Endothelial cell of umbilical vein (primary cell): ENCODE measurements around the gene KIF26B. TPM values are rescaled to one million over a fixed set of nuclear protein-coding genes. Genes with fewer than 3 reads are reported as not detected.

Experiments used
- BruUV-seq: library from RNA; stranded (reverse); fragments of 400-500 nt; replicated peaks from 2 replicates; lab custom pipeline; 2021; lab: Mats Ljungman, UMichigan
- CTCF ChIA-PET: fragments of 300-600, 350-600 bp; sonication (Branson Sonifier 250); formaldehyde crosslinking; loops from one replicate; lab custom pipeline; 2021; ENCODE audit warnings: antibody characterized with exemption, inconsistent platforms; lab: Charles Lee
- POLR2A ChIA-PET: fragments of 300-600, 350-600 bp; sonication (Branson Sonifier 250); formaldehyde crosslinking; loops from one replicate; lab custom pipeline; 2021; ENCODE audit warnings: antibody characterized with exemption, inconsistent platforms; lab: Charles Lee
- DNase-seq: peaks from one replicate; pipeline ENCODE4 v3.0.0-alpha.2; 2011; ENCODE audit warnings: low read depth, low spot score
- FAIRE-seq: peaks from 2 replicates; lab custom pipeline; 2011; peaks lifted over from hg19 to GRCh38; lab: Jason Lieb, UNC
- H2AFZ ChIP-seq: 2 replicates; pipeline ENCODE4 v1.6.0; 2012; ENCODE audit warnings: low read depth, low read length, control low read depth, inconsistent platforms
- H3K27ac ChIP-seq: 2 replicates; pipeline ENCODE4 v1.5.1; 2011; ENCODE audit warnings: low read depth, mild to moderate bottlenecking, control low read depth, low read length, moderate library complexity; ENCODE audit not compliant: insufficient read depth
- H3K27me3 ChIP-seq, 2 experiments: 2 replicates each; pipeline versions ENCODE4 v1.6.0 to v1.6.1; 2011; ENCODE audit warnings: low read length in 2 of 2, mixed read lengths in 1 of 2; ENCODE audit not compliant: control insufficient read depth in 2 of 2, insufficient read depth in 2 of 2
- H3K36me3 ChIP-seq, 2 experiments: 2 replicates in 1 of 2; 3 replicates in 1 of 2; pipeline ENCODE4 v1.5.1; 2011; ENCODE audit warnings: low read length in 2 of 2, mild to moderate bottlenecking in 1 of 2, moderate library complexity in 1 of 2; ENCODE audit not compliant: control insufficient read depth in 2 of 2, insufficient read depth in 2 of 2; ENCODE audit errors: extremely low read depth in 1 of 2
- H3K4me1 ChIP-seq: 3 replicates; pipeline ENCODE4 v1.5.1; 2011; ENCODE audit warnings: mild to moderate bottlenecking, low read length; ENCODE audit not compliant: control insufficient read depth, insufficient read depth; ENCODE audit errors: extremely low read depth
- H3K4me2 ChIP-seq: 2 replicates; pipeline ENCODE4 v1.6.1; 2011; ENCODE audit warnings: low read length, control low read depth, mixed read lengths; ENCODE audit not compliant: insufficient read depth
- H3K4me3 ChIP-seq, 3 experiments: fragments of 200-600 bp in 1 of 3; sonication (generic), shearing (Covaris generic) in 1 of 3; replicated peaks in 1 of 3; 2 replicates each; pipeline ENCODE4 v1.5.1; 2011 to 2016; ENCODE audit warnings: control low read depth in 3 of 3, low read length in 3 of 3, mild to moderate bottlenecking in 2 of 3, inconsistent platforms in 1 of 3, low read depth in 1 of 3, moderate library complexity in 1 of 3; ENCODE audit not compliant: insufficient read depth in 1 of 3
- H3K79me2 ChIP-seq: 2 replicates; pipeline ENCODE4 v1.6.0; 2012; ENCODE audit warnings: low read length, inconsistent platforms; ENCODE audit not compliant: control insufficient read depth, insufficient read depth
- H3K9ac ChIP-seq: replicated peaks from 2 replicates; pipeline ENCODE3; 2011; ENCODE audit warnings: low read length, control low read depth; ENCODE audit not compliant: insufficient read depth; ENCODE audit errors: extremely low read depth
- H3K9me1 ChIP-seq: replicated peaks from 3 replicates; pipeline ENCODE4 v1.6.0; 2011; ENCODE audit warnings: mild to moderate bottlenecking, low read length; ENCODE audit not compliant: control insufficient read depth, insufficient read depth; ENCODE audit errors: extremely low read depth
- H3K9me3 ChIP-seq: replicated peaks from 2 replicates; pipeline ENCODE4 v1.5.1; 2012; ENCODE audit warnings: low read length, inconsistent platforms; ENCODE audit not compliant: control insufficient read depth, insufficient read depth
- H4K20me1 ChIP-seq: replicated peaks from 2 replicates; pipeline ENCODE3; 2011; ENCODE audit warnings: mild to moderate bottlenecking, low read length; ENCODE audit not compliant: control insufficient read depth, insufficient read depth; ENCODE audit errors: extremely low read depth
- EZH2 ChIP-seq: IDR thresholded peaks from 2 replicates; pipeline ENCODE4 v1.6.1; 2012; ENCODE audit warnings: borderline replicate concordance, low read depth, mild to moderate bottlenecking, moderate library complexity, low read length, inconsistent platforms; ENCODE audit not compliant: severe bottlenecking
- FOS ChIP-seq: IDR thresholded peaks from 2 replicates; pipeline ENCODE4 v1.6.1; 2011; ENCODE audit warnings: mild to moderate bottlenecking, low read length, moderate library complexity, borderline replicate concordance; ENCODE audit not compliant: insufficient read depth
- GATA2 ChIP-seq: IDR thresholded peaks from 2 replicates; pipeline ENCODE4 v1.7.0; 2011; ENCODE audit warnings: low read depth, mild to moderate bottlenecking, moderate library complexity, mixed read lengths, low read length; ENCODE audit not compliant: insufficient read length, insufficient read depth
- JUN ChIP-seq: IDR thresholded peaks from 2 replicates; pipeline ENCODE4 v1.6.1; 2011; ENCODE audit warnings: borderline replicate concordance, low read depth; ENCODE audit not compliant: insufficient read length, insufficient read depth
- MYC ChIP-seq: IDR thresholded peaks from one replicate; pipeline ENCODE4 v1.6.1; 2011; ENCODE audit warnings: mild to moderate bottlenecking, low read depth, low read length
- POLR2A ChIP-seq: IDR thresholded peaks from 2 replicates; pipeline ENCODE4 v1.6.1; 2012; ENCODE audit warnings: low read depth, mild to moderate bottlenecking, control low read depth, low read length
- POLR2AphosphoS5 ChIP-seq: IDR thresholded peaks from 2 replicates; pipeline ENCODE4 v1.6.1; 2012; ENCODE audit warnings: low read depth, mild to moderate bottlenecking, control low read depth, low read length, moderate library complexity; ENCODE audit not compliant: insufficient read depth
- dilution Hi-C: fragments of 300-500 bp; cut with MboI; formaldehyde crosslinking; loops from one replicate; pipeline ENCODE4 v1.15.0; 2019; ENCODE audit warnings: low sequenced_read_pairs; ENCODE audit not compliant: extremely low pct_ligation_motif_present
- intact Hi-C: fragments of 100-400 bp; cut with micrococcal nuclease; formaldehyde crosslinking; loops from one replicate; pipeline ENCODE4 v1.10.0; 2022
- polyA plus RNA-seq, 4 experiments: library from polyadenylated mRNA; depleted of rRNA in 3 of 4; stranded (reverse) in 3 of 4; unstranded in 1 of 4; fragments of >200 nt; gene quantifications; 2 replicates each; pipeline versions ENCODE4 v1.2.1 to v1.2.3, GENCODE V29; 2011 to 2012; ENCODE audit warnings: missing spikeins in 1 of 4
- total RNA-seq: library from RNA; stranded (reverse); gene quantifications from 2 replicates; pipeline ENCODE4 v1.2.3, GENCODE V29; 2021
- TF ChIP-seq, protein P1 (sequence below), 2 donors: IDR thresholded peaks; 1 replicate in 1 of 2; 2 replicates in 1 of 2; pipeline ENCODE4 v1.5.1; 2011; ENCODE audit warnings: low read length in 2 of 2, mild to moderate bottlenecking in 2 of 2, moderate library complexity in 2 of 2, control low read depth in 1 of 2, inconsistent platforms in 1 of 2, low read depth in 1 of 2; ENCODE audit not compliant: insufficient read depth in 1 of 2; ENCODE audit errors: extremely low read depth in 1 of 2
- TF ChIP-seq, protein P2 (sequence below): IDR thresholded peaks from 2 replicates; pipeline ENCODE4 v1.6.1; 2011; ENCODE audit not compliant: insufficient read depth, insufficient read length

Gene KIF26B
- total and polyA plus RNA-seq, 2 donors (not counting 3 experiments of a cell fraction or from before 2014, with no cell fraction given), result 0.04 to 0.49 TPM

DNA sequence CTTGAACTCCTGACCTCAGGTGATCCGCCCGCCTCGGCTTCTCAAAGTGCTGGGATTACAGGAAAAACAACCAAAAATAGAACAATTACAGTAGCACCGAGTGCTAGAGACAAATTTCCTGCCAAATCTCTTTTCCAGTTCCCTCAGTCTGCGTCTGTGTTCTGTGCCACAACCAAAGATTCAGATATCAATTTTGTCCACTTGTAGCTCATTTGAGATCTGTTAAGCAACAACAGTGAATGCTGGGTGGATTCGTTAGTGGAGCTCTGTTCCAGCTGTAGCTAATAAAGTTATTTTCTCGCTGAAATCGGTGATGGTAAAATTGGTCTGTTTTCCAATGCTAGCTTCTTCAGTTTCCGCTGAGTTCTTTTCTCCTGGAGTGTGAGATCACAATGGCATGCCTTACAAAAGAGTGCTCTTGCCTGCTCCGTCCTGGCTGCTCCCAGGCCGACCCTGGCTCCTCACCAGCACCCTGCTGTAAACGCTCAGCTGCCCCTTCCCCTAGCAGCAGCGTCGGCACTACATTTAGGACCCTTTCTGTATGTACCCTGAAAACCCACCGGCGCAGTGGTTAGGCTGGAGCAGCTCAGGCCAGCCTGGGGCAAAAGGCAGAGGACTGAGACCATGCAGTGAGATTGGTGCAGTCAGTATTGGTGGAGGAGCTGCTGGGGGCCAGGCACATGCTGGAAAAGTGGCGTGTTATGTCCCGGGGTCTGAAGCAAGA is 395.4 kb downstream of the KIF26B start:
- POLR2A ChIA-PET, result no interaction called here

More for the DNA sequence above, 395.4 kb downstream of the KIF26B start:
- H3K9me1 ChIP-seq, result no peaks in the 10 kb centered on the region
- CTCF ChIA-PET, result no interaction called here
- TF ChIP-seq, protein P1, sequence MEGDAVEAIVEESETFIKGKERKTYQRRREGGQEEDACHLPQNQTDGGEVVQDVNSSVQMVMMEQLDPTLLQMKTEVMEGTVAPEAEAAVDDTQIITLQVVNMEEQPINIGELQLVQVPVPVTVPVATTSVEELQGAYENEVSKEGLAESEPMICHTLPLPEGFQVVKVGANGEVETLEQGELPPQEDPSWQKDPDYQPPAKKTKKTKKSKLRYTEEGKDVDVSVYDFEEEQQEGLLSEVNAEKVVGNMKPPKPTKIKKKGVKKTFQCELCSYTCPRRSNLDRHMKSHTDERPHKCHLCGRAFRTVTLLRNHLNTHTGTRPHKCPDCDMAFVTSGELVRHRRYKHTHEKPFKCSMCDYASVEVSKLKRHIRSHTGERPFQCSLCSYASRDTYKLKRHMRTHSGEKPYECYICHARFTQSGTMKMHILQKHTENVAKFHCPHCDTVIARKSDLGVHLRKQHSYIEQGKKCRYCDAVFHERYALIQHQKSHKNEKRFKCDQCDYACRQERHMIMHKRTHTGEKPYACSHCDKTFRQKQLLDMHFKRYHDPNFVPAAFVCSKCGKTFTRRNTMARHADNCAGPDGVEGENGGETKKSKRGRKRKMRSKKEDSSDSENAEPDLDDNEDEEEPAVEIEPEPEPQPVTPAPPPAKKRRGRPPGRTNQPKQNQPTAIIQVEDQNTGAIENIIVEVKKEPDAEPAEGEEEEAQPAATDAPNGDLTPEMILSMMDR (IDR thresholded peaks at IDR 0.05; ENCODE audit: extremely low read depth in 1 of 2, insufficient read depth in 1 of 2, low read depth in 1 of 2, low read length in 2 of 2), result no peak
- TF ChIP-seq POLR2A (no peak), EZH2 (no peak), GATA2 (no peak), MYC (no peak), FOS (no peak), POLR2AphosphoS5 (no peak), JUN (no peak)
- TF ChIP-seq, protein P2, sequence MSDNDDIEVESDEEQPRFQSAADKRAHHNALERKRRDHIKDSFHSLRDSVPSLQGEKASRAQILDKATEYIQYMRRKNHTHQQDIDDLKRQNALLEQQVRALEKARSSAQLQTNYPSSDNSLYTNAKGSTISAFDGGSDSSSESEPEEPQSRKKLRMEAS, result no peak
- no peaks in the 10 kb centered on the region for H3K27me3 ChIP-seq
- H3K9ac ChIP-seq, result no peak overlapping the region
- dilution Hi-C loops, result no loop called here
- no peaks in the 10 kb centered on the region for H3K79me2 ChIP-seq
- no peak overlapping the region for H2AFZ ChIP-seq
- FAIRE-seq, result no peak
- H3K4me2 ChIP-seq, result no peak overlapping the region
- H3K4me3 ChIP-seq, result no peak overlapping the region
- intact Hi-C loops, result no loop called here
- DNase-seq, result peak; percentile 1
- H3K4me1 ChIP-seq, result no peaks in the 10 kb centered on the region
- no peak overlapping the region for H3K27ac ChIP-seq
- H3K9me3 ChIP-seq, result no peaks in the 10 kb centered on the region
- H3K36me3 ChIP-seq, result no peaks in the 10 kb centered on the region
- no TSS peak for BruUV-seq
- no peaks in the 10 kb centered on the region for H4K20me1 ChIP-seq
